T-helper 1 cell (primary cell): ENCODE results near the gene SLC6A12.
"Not testable (repeated sequence)": the region's sequence is repeated elsewhere in the genome, so short reads cannot be mapped to it uniquely, and the experiment has no call there.

Experiments used
- DNase-seq, 5 donors: peaks; one replicate each; pipeline ENCODE4 v3.0.0-alpha.2; 2012 to 2020

Gene SLC6A12

DNA sequence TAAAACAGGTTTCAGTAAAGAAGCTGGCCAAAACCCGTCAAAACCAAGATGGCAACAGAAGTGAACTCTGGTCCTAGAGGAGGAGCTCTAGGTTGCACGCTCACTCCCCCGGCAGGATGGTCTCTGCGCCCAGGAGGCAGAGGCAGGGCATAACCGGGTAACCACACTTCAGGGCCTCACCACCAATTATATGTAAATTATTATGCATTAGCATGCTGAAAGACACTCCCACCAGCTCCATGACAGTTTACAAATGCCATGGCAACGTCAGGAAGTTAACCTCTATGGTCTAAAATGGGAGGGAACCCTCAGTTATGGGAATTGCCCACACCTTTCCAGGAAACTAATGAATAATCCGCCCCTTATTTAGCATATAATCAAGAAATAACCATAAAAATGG lies 20.1 kb upstream of the SLC6A12 start:
- no peak for DNase-seq

- DNase-seq, result no peak
These were observed 19.6 kb upstream of the SLC6A12 start for GRCh38 chr12:233615-233968.

DNA sequence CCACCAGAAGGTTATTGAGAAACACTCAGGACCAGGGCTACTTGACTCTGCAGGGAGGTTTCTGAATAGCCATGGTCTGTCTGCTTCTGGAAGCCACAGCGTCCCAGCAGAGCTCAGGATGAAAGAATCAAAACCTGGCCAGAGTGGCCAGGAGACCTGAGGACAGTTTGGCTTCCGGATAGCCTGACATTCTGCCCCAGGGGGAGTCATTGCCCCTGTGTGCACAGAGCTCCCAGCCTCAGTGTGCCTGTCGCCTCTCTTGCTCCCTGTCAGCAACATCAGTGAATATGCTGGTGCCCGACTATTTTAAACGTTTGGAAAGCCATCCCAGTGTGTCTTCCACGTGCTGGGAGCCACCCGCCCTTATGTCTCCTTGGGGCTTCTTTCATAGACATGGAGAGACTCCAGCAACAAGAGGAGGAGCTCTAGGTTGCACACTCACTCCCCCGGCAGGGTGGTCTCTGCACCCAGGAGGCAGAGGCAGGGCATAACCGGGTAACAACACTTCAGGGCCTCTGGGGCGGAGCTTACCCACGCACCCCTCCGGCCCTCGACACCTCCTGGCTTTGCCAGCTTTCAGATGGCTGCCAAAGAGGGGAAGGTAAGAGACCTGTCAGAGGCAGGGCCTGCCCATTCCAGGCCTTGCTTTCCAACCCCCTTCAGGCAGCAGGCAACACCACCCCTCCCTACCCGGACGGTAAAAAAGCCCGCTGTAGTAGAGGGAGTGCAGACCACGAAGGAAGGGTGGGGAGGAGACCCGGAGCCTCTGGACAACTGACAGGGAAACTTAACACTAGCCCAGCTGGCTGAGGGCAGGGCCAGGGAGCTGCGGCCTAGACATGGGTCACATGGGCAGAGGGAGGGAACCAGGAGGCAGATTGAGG lies 19.0 kb upstream of the SLC6A12 start:
- DNase-seq, result no peak

DNA sequence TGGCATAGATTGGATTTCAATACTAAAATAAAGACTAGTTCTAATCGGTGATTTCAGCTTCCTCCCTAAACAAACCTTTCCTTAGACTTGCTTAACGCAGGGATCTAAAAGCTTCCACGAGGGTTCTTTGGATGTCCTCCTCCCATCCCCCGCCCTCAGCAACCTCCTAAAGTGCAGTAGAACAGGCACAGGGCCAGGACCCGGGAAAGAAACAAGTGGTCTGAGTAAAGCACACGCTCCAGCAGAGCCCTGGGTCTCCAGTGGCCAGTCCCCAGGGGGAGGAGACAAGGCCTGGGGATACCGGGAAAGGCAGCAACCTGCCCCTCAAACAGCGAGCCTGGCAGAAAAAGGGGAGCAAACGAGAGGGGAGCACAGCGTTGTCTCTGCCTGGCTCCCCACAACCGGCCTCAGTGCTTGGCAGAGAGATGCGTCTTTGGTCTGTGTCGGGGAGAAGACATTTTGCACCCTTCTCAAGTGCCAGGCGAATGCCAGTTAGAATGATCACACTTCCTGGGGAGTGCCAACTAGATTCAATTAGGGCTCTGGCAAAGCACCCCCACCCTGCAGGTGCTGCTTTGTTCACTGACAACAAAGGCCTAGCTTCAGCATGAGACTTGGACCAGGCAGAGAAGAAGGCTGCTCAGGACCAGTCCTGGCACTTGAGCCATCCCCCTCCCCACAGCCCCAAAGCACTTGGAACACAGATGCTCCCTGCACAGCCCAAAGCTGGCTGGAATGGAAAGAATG lies 17.1 kb upstream of the SLC6A12 start:
- no peak for DNase-seq

GRCh38 chr12:229441-230191 lies 15.7 kb upstream of the SLC6A12 start:
- no peak for DNase-seq

- no peak for DNase-seq
These were observed 14.9 kb upstream of the SLC6A12 start for GRCh38 chr12:228846-229200.

DNA sequence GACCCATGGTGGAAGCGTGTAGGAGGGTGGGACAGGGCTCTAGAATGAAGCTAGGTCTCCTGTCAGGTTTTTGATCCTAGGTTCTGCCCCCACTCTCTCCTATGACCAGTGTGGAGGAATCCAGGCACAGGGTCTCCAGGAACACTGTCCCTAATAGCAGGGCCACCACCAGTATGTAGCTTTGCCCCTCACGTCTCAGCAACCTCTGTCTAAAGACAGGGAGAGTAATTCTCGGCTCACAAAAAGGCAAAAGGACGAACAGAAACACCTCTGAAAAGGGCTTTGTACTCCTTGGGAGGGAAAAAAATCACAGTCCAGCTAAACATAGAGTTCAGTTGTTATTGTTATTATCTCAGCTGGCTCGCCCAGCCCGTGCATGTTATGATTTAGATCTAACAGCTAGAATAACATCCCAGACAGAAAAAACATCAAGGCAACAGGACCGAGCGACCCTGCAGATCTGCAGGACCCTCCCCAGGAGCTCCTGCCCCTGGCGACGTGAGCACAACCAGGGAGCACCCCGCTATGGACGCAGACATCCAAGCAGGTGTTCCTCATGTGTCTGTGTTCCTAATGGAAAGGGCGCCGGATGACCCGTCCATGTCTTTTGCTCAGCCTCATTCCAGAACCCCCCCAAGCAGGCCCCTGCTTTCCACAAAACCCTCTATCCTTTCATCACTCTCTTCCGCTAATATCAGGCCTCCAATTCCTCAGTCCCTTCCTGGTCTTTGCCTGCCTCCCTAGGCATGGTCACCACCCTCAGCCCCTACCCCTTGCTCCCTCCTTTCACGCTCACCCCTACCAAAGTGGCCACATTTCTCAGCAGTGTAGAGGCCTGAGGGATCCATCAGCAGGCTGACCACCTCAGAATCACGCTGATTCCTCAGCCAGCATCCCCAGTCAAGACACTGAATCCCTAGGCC lies 14.2 kb upstream of the SLC6A12 start:
- no peak for DNase-seq

DNA sequence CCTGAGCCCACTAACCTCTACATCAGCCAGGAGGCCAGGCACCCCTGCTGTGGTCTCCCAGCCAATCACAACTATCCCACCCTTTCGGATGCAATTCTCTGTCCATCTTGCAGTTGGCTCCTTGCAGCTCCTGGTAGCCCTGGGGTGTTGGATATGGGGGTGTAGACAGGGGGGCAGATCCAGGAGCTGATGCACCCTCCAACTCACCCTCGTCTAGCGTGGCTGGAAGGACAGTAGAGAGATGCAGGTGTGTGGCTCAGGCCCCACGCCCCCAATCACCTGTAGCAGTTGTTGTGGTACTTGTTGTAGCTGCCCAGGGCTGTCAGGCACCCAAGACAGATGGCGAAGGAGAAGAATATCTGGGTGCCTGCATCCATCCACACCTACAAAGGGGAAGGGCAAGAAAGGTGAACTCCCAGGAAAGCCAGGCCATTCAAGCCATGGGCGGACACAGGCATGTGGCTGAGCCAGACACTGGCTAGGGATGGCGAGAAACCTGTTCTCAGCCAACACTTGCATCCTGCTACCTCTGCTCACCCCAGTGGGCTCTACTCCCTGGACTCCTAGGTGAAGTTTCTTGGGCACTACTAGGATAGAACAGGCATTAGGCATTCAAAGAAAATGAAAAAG lies 13.4 kb upstream of the SLC6A12 start:
- DNase-seq, result no peak

- no peak for DNase-seq
These were observed 12.4 kb upstream of the SLC6A12 start for GRCh38 chr12:226401-226800.

DNA sequence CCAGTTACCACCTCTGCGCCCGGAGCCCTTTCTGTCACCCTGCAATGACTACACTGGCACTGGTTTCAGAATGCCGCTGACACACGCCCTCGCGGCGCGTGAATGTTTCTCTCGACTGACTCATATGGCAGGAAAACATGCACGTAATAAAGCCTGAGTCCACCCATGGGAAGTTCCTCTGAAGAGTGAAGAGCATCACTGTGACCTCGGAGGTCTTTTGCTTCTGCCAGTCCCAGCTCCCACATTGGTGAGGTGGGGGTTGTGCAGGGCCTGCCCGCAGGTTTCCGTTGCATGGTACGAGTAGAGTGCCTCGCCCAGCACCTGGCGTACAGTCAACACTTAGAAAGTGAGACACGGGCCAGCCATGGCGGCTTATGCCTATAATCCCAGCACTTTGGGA lies 11.1 kb upstream of the SLC6A12 start:
- DNase-seq, result no peak

- DNase-seq, result no peak
These were observed 10.4 kb upstream of the SLC6A12 start for GRCh38 chr12:224330-224729.

GRCh38 chr12:223841-224240 lies 9.9 kb upstream of the SLC6A12 start:
- DNase-seq, result no peak

GRCh38 chr12:221736-222135 lies 7.8 kb upstream of the SLC6A12 start:
- no peak for DNase-seq

GRCh38 chr12:220946-221550 lies 7.1 kb upstream of the SLC6A12 start:
- no peak for DNase-seq

DNA sequence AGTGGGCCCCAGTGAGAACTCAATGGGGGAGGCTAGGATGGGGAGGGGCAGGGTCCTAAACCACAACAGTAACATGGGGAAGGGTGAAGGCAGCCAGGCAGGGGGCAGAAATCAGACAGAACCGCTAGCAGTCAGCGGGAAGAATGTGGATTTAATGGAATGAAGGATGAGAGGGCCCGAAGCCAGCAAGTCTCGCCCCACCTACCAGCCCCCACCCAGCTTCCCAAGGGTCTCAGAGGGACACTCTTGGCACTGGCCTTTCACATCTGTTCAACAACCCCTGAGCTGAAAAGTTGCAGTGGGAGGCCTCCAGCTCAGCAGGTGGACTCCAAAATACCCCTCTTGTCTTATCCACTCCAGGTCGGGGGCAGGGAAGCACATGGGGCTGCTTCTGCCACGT lies 6.5 kb upstream of the SLC6A12 start:
- DNase-seq, result no peak

- DNase-seq, result peak in 3 of 5 donors; percentile 8 to 66 (median 13)
These were observed 6.0 kb upstream of the SLC6A12 start for GRCh38 chr12:219891-220352.

DNA sequence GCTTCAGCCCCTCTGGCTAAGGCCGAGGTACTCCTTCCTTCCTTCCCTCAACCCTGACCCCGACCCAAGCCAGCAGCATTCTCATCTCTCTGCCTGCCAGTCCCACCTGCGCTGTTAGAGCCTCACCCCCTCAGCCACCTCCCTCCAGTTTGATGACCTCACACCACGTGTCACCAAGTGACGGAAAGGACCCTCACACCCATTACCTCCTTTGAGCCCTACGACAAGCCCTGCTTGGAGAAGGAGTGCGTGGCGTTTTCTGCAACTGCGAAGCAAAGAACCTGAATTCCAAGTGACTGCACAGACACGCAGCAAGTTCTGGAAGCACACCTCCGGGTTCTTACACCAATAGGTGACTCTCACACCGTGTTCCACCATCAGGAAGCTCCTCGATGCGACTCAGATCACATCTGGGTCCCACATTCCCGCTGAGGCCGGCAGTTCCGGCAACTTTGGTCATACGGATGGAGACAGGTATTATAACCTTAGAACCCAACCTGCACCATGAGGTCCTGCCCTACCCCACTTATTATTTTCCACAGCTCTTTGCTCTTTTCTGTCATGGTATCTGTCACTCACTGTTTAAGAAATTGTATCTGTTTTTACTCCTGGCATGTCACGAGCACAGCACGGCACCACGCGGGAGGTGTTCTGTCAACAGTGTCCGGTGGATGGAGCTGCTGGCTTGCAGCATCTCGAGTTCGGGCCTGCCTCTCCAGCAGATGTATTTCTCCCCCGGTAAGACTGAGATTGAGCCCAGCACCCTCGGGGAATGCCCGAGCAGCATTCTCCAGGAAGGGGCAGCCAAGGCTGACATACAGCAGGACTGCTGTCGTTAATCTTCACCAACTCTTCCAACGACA lies 5.0 kb upstream of the SLC6A12 start:
- no peak for DNase-seq

- DNase-seq, result no peak
These were observed 4.3 kb upstream of the SLC6A12 start for GRCh38 chr12:218221-218620.

GRCh38 chr12:217029-217428 lies 3.1 kb upstream of the SLC6A12 start:
- not testable (repeated sequence) for DNase-seq

DNA sequence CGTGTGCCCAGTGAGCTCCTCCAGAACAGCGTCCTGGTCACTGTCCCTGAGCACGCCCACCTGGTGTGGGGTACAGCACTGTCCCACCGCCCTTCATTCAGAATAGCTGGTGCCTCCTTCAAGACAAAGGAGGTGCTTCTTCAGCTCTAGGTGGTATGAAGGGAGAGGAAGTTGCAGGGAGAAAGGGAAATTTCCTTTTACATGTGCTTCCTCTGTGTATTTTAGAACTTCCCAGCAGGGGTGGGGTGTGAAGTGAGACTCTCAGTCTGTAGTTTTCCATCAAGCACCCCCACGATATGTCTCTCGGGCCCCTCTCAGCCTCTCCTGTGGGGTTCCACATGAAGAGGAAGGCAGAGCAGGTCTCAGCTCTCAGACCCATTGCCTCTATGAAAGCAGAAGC lies 1.2 kb upstream of the SLC6A12 start:
- no peak for DNase-seq
